Measurements from ENCODE around the gene DHRS7.

- TF ChIP-seq CTCF (IDR thresholded peaks at IDR 0.05 in 2 of 3, conservative IDR thresholded peaks at IDR 0.05 in 1 of 3; ENCODE audit: control insufficient read depth in 2 of 3, extremely low read depth in 1 of 3, insufficient read depth in 1 of 3, low read depth in 3 of 3, low read length in 3 of 3) (no peak), RFX5 (IDR thresholded peaks at IDR 0.05; ENCODE audit: low read depth, low read length) (no peak), LARP7 (IDR thresholded peaks at IDR 0.05) (no peak), GABPA (IDR thresholded peaks at IDR 0.05; ENCODE audit: low read depth) (no peak), POLR2A (IDR thresholded peaks at IDR 0.05; ENCODE audit: low read depth, low read length) (no peak)
Observed at GRCh38 chr14:60153991-60154390, 11.2 kb downstream of the DHRS7 start.

All from GM12878 (cell line).